Hematopoietic multipotent progenitor cell treated with erythropoietin and hydrocortisone succinate and interleukin-3 and kit ligand, for 17 days (in vitro differentiated cells): ENCODE data around the gene NAV2.

ENCODE experiments used
- DNase-seq: peaks from one replicate; pipeline ENCODE4 v3.0.0-alpha.2; 2015; ENCODE audit warnings: low spot score

The NAV2 gene

GRCh38 chr11:20160425-20161229, 448.0 kb downstream of the NAV2 start, which contains the start of gene DBX1:
TSS of gene DBX1 (minus strand) at chr11:20160475. CDS start at chr11:20160324, 151 bp downstream.
- no peak for DNase-seq

GRCh38 chr11:20161230-20161918, 448.7 kb downstream of the NAV2 start:
- DNase-seq: no peak

- DNase-seq: no peak
Observed at GRCh38 chr11:20161923-20162744, 449.5 kb downstream of the NAV2 start.

GRCh38 chr11:20162824-20163782, 450.5 kb downstream of the NAV2 start:
- DNase-seq: no peak

DNA sequence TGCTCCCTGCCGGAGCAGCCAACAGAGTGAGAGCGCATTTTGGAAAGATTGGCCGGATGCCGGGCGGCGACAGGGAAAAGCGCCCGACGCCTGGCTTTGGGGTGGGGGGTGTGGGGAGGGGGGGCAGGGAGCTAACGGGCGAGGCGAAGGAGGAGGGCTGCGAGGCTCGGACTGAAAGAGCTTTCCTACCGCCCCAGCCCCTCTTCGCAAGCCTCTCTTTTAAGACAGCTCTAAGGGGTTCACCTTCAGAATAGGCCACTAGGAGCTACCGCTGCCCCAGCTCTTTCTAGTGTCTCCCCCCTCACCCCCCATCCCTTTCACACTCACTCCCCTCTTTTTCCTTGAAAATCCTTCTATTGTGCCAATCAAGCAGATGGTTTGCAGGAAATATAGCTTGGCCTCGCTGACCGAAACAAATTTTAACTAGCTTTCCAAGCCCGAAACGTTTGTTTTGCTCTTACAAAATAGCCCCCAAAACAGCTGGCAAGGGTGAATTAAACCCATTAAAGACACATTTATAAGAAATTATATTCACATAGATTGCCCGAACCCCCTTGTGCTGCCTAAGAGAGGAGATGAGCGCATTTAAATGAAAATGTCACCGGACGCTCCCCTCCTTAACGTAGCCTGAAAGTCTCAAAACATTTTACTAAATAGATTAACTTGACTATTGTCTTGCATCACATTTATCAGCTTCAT, 451.3 kb downstream of the NAV2 start:
- DNase-seq: no peak
